GM21619 (cell line): ENCODE data around the gene MRPL42.
"Not testable (repeated sequence)": the region's sequence is repeated elsewhere in the genome, so short reads cannot be mapped to it uniquely, and the experiment has no call there.

Experiments used
- ATAC-seq: cut with Tn5 transposase; IDR thresholded peaks from one replicate; pipeline ENCODE4 v1.9.1; 2021; ENCODE audit not compliant: unreplicated experiment

The MRPL42 gene

GRCh38 chr12:93540466-93540865 lies 73.2 kb downstream of the MRPL42 start:
- ATAC-seq = no peak

- ATAC-seq = no peak
Observed at GRCh38 chr12:93541578-93542225, 74.4 kb downstream of the MRPL42 start.

DNA sequence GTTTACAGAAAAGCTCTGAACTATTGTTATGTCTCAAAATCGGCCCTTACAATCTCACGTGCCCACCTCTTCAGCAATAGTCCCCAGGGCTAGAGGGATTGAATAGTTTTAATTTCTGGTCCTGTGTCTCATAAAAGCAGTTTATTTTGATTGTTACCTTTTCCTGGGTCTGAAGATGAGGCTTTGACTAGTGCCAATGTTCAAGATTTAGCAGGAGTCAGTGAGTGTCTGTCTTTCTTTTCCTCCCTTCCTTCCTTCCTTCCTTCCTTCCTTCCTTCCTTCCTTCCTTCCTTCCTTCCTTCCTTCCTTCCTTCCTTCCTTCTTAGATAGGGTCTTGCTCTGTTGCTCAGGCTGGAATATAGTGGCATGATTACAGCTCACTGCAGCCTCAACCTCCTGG lies 80.5 kb downstream of the MRPL42 start:
- ATAC-seq = no peak

GRCh38 chr12:93549174-93549573 lies 81.9 kb downstream of the MRPL42 start:
- no peak for ATAC-seq

GRCh38 chr12:93550748-93551611 lies 83.7 kb downstream of the MRPL42 start:
- no peak for ATAC-seq

DNA sequence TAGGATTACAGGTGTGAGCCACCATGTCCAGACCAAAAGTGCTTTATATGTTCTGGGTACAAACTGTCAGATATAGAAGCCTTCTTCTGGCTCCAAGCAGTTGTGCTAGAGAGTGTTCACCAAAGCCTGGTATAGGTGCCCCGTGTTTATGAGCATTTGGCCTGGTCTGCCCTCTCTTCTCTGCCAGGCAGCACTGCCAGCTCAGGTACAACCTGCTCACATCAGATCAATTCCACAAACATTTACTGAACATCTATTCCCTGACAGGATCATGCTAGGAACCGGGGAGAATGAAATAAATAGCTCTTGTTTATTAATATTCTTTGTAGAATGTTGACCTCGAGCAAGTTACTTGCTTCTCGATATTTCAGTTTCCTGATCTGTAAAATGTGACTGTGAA lies 85.1 kb downstream of the MRPL42 start:
- ATAC-seq = no peak

GRCh38 chr12:93557879-93558278 lies 90.6 kb downstream of the MRPL42 start:
- ATAC-seq = not testable (repeated sequence)

DNA sequence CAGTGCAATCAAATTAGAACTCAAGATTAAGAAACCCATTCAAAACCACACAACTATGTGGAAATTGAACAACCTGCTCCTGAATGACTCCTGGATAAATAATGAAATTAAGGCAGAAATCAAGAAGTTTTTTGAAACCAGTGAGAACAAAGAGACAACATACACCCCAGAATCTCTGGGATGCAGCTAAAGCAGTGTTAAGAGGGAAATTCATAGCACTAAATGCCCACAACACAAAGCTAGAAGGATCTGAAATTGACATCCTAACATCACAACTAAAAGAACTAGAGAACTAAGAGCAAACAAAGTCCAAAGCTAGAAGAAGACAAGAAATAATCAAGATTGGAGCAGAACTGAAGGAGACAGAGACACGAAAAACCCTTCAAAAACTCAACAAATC lies 91.4 kb downstream of the MRPL42 start:
- not testable (repeated sequence) for ATAC-seq

- no peak for ATAC-seq
Observed at GRCh38 chr12:93563807-93564538, 96.7 kb downstream of the MRPL42 start.

DNA sequence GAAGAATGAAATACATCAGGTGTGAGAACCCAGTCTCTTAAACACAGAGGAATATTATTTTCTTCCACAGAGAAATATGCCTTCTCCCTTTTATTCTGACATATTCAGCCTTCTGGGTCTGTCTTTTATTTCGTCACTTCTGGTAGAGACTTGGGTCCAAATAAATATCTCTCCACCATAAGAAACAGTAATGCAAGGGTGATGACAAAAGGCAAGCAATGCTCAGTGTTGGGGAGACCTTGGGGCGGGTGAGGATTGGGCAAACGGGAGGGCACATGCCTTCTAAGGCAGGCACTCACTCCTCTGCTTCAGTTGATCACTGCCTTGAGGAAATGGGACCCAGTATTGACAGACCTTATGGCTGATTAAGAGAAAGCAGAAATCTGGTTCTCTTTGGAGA lies 98.4 kb downstream of the MRPL42 start:
- ATAC-seq = no peak
